Osteoblast (primary cell): Measurements from ENCODE around the gene MED25. TPM values are rescaled to one million over a fixed set of nuclear protein-coding genes. Genes with fewer than 3 reads are reported as not detected.

Source experiments
- DNase-seq: peaks from one replicate; pipeline ENCODE4 v3.0.0; 2011; ENCODE audit warnings: low spot score, mixed read lengths; ENCODE audit not compliant: insufficient read length; ENCODE audit errors: missing footprints
- H2AFZ ChIP-seq: 2 replicates; pipeline ENCODE4 v1.6.0; 2011; ENCODE audit warnings: mild to moderate bottlenecking, low read length
- H3K27ac ChIP-seq: 2 replicates; pipeline ENCODE4 v1.5.1; 2011; ENCODE audit warnings: mild to moderate bottlenecking, low read depth, low read length, moderate library complexity
- H3K27me3 ChIP-seq: 2 replicates; pipeline ENCODE4 v1.6.0; 2012; ENCODE audit warnings: mild to moderate bottlenecking, control low read depth, inconsistent platforms, low read length, moderate library complexity; ENCODE audit not compliant: insufficient read depth
- H3K36me3 ChIP-seq: 2 replicates; pipeline ENCODE4 v1.5.1; 2011; ENCODE audit warnings: mild to moderate bottlenecking, low read length, control low read depth, moderate library complexity; ENCODE audit not compliant: insufficient read depth
- H3K4me1 ChIP-seq: 2 replicates; pipeline ENCODE4 v1.5.1; 2011; ENCODE audit warnings: mild to moderate bottlenecking, low read length, control low read depth, moderate library complexity; ENCODE audit not compliant: insufficient read depth
- H3K4me2 ChIP-seq: 2 replicates; pipeline ENCODE4 v1.6.0; 2011; ENCODE audit warnings: mild to moderate bottlenecking, low read length; ENCODE audit not compliant: insufficient read depth
- H3K4me3 ChIP-seq: fragments of 200-600 bp; sonication (generic); 3 replicates; pipeline ENCODE4 v1.5.1; 2012; ENCODE audit warnings: mild to moderate bottlenecking, low read length, inconsistent platforms; ENCODE audit not compliant: insufficient read depth
- H3K79me2 ChIP-seq: 2 replicates; pipeline ENCODE4 v1.6.0; 2012; ENCODE audit warnings: mild to moderate bottlenecking, low read length, control low read depth, inconsistent platforms; ENCODE audit not compliant: insufficient read depth
- H3K9me3 ChIP-seq: 2 replicates; pipeline ENCODE4 v1.5.1; 2011; ENCODE audit warnings: low read depth, low read length, control low read depth
- H4K20me1 ChIP-seq: 2 replicates; pipeline ENCODE4 v1.6.0; 2012; ENCODE audit warnings: mild to moderate bottlenecking, low read length, control low read depth; ENCODE audit not compliant: insufficient read depth
- total RNA-seq: library from RNA; depleted of rRNA; stranded (reverse); fragments of >200 nt; gene quantifications from 2 replicates; pipeline ENCODE4 v1.2.3, GENCODE V29; 2012
- TF ChIP-seq, protein P1 (sequence below): IDR thresholded peaks from 2 replicates; pipeline ENCODE4 v1.5.1; 2011; ENCODE audit warnings: mild to moderate bottlenecking, low read depth, low read length, moderate library complexity; ENCODE audit errors: extremely low read depth

Gene MED25
- total RNA-seq, 1 donor = 19.5 TPM

DNA sequence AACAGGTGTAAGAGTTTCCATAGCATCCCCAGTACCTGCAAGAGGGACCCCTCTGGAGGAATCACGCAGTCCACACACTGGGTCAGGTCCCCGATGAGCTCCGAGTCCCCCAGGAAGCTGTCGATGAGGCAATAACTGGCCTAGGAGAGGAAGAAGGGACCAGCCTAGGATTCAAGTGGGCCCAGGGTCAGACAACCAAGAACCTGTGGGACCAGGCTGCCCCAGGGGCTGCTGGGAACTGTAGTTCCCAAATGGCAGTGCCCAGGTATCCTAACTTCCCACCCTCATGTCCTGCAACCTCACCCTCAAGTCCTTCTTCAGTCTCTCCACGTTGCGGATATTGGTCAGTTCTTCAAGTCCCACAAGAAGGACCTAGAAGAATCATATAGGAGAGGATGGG is 6.8 kb upstream of the MED25 start:
- H2AFZ ChIP-seq = no peak overlapping the region
- no peak overlapping the region for H3K4me2 ChIP-seq
- TF ChIP-seq, protein P1, sequence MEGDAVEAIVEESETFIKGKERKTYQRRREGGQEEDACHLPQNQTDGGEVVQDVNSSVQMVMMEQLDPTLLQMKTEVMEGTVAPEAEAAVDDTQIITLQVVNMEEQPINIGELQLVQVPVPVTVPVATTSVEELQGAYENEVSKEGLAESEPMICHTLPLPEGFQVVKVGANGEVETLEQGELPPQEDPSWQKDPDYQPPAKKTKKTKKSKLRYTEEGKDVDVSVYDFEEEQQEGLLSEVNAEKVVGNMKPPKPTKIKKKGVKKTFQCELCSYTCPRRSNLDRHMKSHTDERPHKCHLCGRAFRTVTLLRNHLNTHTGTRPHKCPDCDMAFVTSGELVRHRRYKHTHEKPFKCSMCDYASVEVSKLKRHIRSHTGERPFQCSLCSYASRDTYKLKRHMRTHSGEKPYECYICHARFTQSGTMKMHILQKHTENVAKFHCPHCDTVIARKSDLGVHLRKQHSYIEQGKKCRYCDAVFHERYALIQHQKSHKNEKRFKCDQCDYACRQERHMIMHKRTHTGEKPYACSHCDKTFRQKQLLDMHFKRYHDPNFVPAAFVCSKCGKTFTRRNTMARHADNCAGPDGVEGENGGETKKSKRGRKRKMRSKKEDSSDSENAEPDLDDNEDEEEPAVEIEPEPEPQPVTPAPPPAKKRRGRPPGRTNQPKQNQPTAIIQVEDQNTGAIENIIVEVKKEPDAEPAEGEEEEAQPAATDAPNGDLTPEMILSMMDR = no peak
- H4K20me1 ChIP-seq = peaks cover 2% of the 10 kb centered on the region
- no peak overlapping the region for H3K27ac ChIP-seq
- no peaks in the 10 kb centered on the region for H3K27me3 ChIP-seq
- peaks cover 5% of the 10 kb centered on the region for H3K36me3 ChIP-seq
- peaks cover 18% of the 10 kb centered on the region for H3K4me1 ChIP-seq
- DNase-seq = no peak
- no peaks in the 10 kb centered on the region for H3K79me2 ChIP-seq
- no peak overlapping the region for H3K4me3 ChIP-seq
- H3K9me3 ChIP-seq = no peaks in the 10 kb centered on the region

DNA sequence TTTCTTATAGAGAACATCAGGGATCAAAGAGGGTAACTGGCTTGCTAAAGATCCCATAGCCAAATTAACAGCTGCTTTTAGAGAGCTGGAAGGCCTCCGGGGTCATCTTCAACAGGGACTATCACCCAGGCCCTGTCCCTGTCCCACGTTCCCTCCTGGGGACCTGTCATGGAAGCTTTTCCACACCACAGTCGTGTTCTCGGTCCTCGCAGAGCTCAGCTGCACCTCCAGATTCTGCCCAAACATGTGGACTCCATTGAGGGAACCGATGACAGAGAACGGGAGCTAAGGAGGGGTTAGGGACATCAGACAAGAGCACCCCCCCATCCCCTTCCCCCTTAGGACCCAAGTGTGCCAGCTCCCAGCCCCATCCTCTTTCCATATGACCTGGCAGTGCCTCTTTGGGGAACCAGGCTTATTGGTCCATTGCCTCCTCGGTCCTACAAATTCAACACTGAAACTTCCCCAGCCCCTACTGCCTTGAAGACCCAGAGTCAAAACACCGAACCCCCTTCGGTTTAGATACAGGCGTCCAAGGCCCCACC is 5.6 kb upstream of the MED25 start:
- H3K27ac ChIP-seq = peak overlapping the region; percentile 97

DNA sequence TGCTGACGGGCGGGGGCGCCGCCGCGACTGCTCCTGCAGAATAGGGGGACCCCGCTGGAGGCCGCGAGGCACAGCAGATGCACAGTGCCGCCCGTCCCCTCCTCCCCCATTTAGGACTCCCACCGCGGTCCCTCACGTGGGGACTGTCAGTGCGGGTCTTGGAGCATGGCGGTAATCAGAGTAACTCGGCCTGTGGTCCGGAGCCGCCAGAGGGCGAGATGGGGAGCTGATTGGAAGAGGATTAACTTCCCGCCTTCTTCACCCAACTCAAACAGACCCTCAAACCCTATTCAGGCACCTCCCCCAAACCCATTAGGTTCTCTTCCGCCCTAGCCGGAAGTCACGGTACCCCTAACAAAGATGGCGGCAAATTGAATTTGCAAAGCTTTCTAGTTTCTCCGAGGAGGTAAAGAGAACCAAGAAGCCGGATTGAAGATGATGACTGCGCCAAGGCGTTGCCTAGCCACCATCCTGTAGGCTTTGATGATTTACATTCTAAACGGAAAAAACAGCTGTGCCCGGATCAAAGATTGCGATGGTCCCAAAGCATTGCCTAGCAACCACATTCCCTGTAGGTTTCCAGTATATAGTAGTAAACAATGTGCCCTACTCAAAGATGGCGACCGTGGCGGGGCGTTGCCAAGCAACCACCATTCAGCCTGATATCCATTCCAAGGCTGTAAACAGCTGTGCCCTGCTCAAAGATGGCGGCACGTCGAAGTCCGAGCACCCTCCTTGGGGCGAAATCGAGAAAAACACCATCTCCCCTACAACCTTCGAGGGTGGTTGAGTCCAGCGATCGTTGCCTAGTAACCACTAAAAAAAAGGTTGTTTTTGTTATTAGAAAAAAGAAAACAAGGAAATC is 4.9 kb upstream of the MED25 start, which contains the start of gene FUZ:
Gene FUZ (minus strand): TSS at position 296 of the 865 bp plus-strand sequence. CDS start 186 bp downstream, at position 110.
- Histone ChIP-seq H3K4me1 (peaks cover 22% of the 10 kb centered on the region), H3K36me3 (no peaks in the 10 kb centered on the region), H3K27ac (peak within 1 kb of the TSS; percentile 97), H3K79me2 (peaks cover 1% of the 10 kb centered on the region), H3K9me3 (no peaks in the 10 kb centered on the region), H3K27me3 (no peaks in the 10 kb centered on the region), H2AFZ (peak within 1 kb of the TSS; percentile 87), H4K20me1 (peaks cover under 1% of the 10 kb centered on the region), H3K4me3 (peak within 1 kb of the TSS; percentile 85), H3K4me2 (peak within 1 kb of the TSS; percentile 90)
- TF ChIP-seq, protein P1 = peak; percentile 23
- peak; percentile 98 for DNase-seq

More for the DNA sequence above, 5.6 kb upstream of the MED25 start:
- Histone ChIP-seq H3K79me2 (no peaks in the 10 kb centered on the region), H2AFZ (peak overlapping the region; percentile 87), H3K36me3 (no peaks in the 10 kb centered on the region), H3K4me1 (peaks cover 22% of the 10 kb centered on the region), H3K4me3 (peak overlapping the region; percentile 85), H3K4me2 (peak overlapping the region; percentile 90), H3K9me3 (no peaks in the 10 kb centered on the region), H4K20me1 (peaks cover 2% of the 10 kb centered on the region), H3K27me3 (no peaks in the 10 kb centered on the region)
- TF ChIP-seq, protein P1 = no peak
- DNase-seq = peak; percentile 86

DNA sequence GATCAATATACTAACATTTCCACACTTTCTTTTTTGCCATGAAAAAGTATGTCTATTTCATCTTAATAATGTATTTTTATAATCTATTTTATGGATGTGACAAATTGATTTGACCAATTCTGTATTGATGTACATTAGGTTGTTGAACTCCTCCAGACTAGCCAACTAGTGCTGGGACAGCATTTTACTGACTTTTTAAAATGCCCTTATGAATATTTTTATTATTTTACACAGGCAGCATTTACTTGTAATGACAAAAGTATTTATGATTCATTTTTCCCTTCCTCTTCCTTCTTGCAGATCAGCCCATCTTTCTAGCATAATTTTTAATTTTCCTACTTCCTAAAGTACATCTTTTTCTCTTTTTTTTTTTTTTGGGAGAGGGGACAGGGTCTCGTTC is 4.1 kb upstream of the MED25 start:
- peak; percentile 63 for DNase-seq
- TF ChIP-seq, protein P1 = no peak
- H4K20me1 ChIP-seq = no peaks in the 10 kb centered on the region
- peaks cover 22% of the 10 kb centered on the region for H3K4me1 ChIP-seq
- H3K4me2 ChIP-seq = peak overlapping the region; percentile 90
- H2AFZ ChIP-seq = peak overlapping the region; percentile 63
- no peaks in the 10 kb centered on the region for H3K27me3 ChIP-seq
- peak overlapping the region; percentile 85 for H3K4me3 ChIP-seq
- peak overlapping the region; percentile 97 for H3K27ac ChIP-seq
- no peaks in the 10 kb centered on the region for H3K36me3 ChIP-seq
- H3K9me3 ChIP-seq = no peaks in the 10 kb centered on the region
- peaks cover 9% of the 10 kb centered on the region for H3K79me2 ChIP-seq
